HEK293 (cell line): Measurements from ENCODE around the gene WWOX.

Experiments
- CTCF ChIA-PET: fragments of 350-600 bp; formaldehyde crosslinking; extraction: SDS; loops from one replicate; lab custom pipeline; 2021; ENCODE audit warnings: antibody characterized with exemption; lab: Yijun Ruan, JAX
- POLR2A ChIA-PET: fragments of 300-600 bp; formaldehyde crosslinking; extraction: SDS; loops from one replicate; lab custom pipeline; 2020; ENCODE audit warnings: antibody characterized with exemption, inconsistent platforms; lab: Yijun Ruan, JAX
- H3K27ac ChIP-seq: fragments of 200-500 bp; sonication (Bioruptor generic); 2 replicates; pipeline ENCODE4 v1.5.1; 2014; ENCODE audit warnings: low read depth, low read length, control low read depth, inconsistent platforms; ENCODE audit errors: extremely low read depth
- H3K36me3 ChIP-seq, 2 experiments: fragments of 200-500 bp in 1 of 2; sonication (Bioruptor generic) in 1 of 2; 1 replicate in 1 of 2; 2 replicates in 1 of 2; pipeline ENCODE4 v1.5.1; 2014 to 2017; ENCODE audit warnings: inconsistent platforms in 2 of 2, low read length in 2 of 2; ENCODE audit not compliant: control insufficient read depth in 2 of 2, insufficient read depth in 1 of 2
- H3K4me1 ChIP-seq: fragments of 200-500 bp; sonication (Bioruptor generic); 2 replicates; pipeline ENCODE4 v1.5.1; 2014; ENCODE audit warnings: mild to moderate bottlenecking, low read length, inconsistent platforms; ENCODE audit not compliant: control insufficient read depth, insufficient read depth
- H3K4me3 ChIP-seq: 2 replicates; pipeline ENCODE4 v1.5.1; 2011; ENCODE audit warnings: low read depth, mild to moderate bottlenecking, control low read depth, low read length, moderate library complexity
- H3K9me3 ChIP-seq: fragments of 200-500 bp; sonication (Bioruptor generic); 2 replicates; pipeline ENCODE4 v1.5.1; 2014; ENCODE audit warnings: low read depth, low read length, inconsistent platforms; ENCODE audit not compliant: control insufficient read depth, insufficient read depth
- BCL11A ChIP-seq: fragments of 450-650 bp; formaldehyde crosslinking; IDR thresholded peaks from 2 replicates; pipeline ENCODE4 v1.5.1; 2016; ENCODE audit warnings: low read depth, missing biosample characterization, missing genetic modification characterization
- KLF16 ChIP-seq: fragments of 450-650 bp; formaldehyde crosslinking; IDR thresholded peaks from 2 replicates; pipeline ENCODE4 v1.5.1; 2017; ENCODE audit warnings: missing biosample characterization, missing genetic modification characterization
- PATZ1 ChIP-seq: fragments of 450-650 bp; formaldehyde crosslinking; IDR thresholded peaks from 2 replicates; pipeline ENCODE4 v1.5.1; 2016; ENCODE audit warnings: missing biosample characterization, missing genetic modification characterization
- PRDM1 ChIP-seq: fragments of 450-650 bp; formaldehyde crosslinking; IDR thresholded peaks from 2 replicates; pipeline ENCODE4; 2016; ENCODE audit warnings: missing biosample characterization, missing genetic modification characterization
- WT1 ChIP-seq: fragments of 450-650 bp; formaldehyde crosslinking; IDR thresholded peaks from 2 replicates; pipeline ENCODE4 v1.5.1; 2016; ENCODE audit warnings: missing biosample characterization, missing genetic modification characterization
- ZBTB1 ChIP-seq: fragments of 450-650 bp; formaldehyde crosslinking; IDR thresholded peaks from 2 replicates; pipeline ENCODE4 v1.5.1; 2016; ENCODE audit warnings: missing biosample characterization, missing genetic modification characterization
- ZBTB11 ChIP-seq: fragments of 450-650 bp; formaldehyde crosslinking; conservative IDR thresholded peaks from 2 replicates; pipeline ENCODE4 v1.5.1; 2016; ENCODE audit warnings: low read depth, missing biosample characterization, missing genetic modification characterization
- ZBTB49 ChIP-seq: fragments of 450-650 bp; formaldehyde crosslinking; IDR thresholded peaks from 2 replicates; pipeline ENCODE4 v1.5.1; 2016; ENCODE audit warnings: missing biosample characterization, missing genetic modification characterization, low read depth
- ZNF174 ChIP-seq: fragments of 450-650 bp; formaldehyde crosslinking; IDR thresholded peaks from 2 replicates; pipeline ENCODE4 v1.5.0; 2017; ENCODE audit warnings: missing biosample characterization, mild to moderate bottlenecking, missing genetic modification characterization
- ZNF221 ChIP-seq: fragments of 450-650 bp; formaldehyde crosslinking; IDR thresholded peaks from 2 replicates; pipeline ENCODE4 v1.5.1; 2017; ENCODE audit warnings: missing biosample characterization, missing genetic modification characterization, borderline replicate concordance
- ZNF274 ChIP-seq, 2 experiments: fragments of 200-500 bp in 1 of 2; fragments of 450-650 bp in 1 of 2; sonication (Bioruptor generic) in 1 of 2; formaldehyde crosslinking in 1 of 2; IDR thresholded peaks; 2 replicates each; pipeline versions ENCODE4 v1.5.1 to v1.6.1; 2014 to 2016; ENCODE audit warnings: borderline replicate concordance in 1 of 2, inconsistent platforms in 1 of 2, low read length in 1 of 2, missing biosample characterization in 1 of 2, missing genetic modification characterization in 1 of 2
- ZNF416 ChIP-seq: fragments of 450-650 bp; formaldehyde crosslinking; IDR thresholded peaks from 2 replicates; pipeline ENCODE4 v1.5.1; 2016; ENCODE audit warnings: missing biosample characterization, missing genetic modification characterization
- ZNF626 ChIP-seq: fragments of 450-650 bp; sonication (Bioruptor Pico); formaldehyde crosslinking; IDR thresholded peaks from 2 replicates; pipeline ENCODE4 v1.5.1; 2018; ENCODE audit warnings: missing biosample characterization, missing genetic modification characterization, inconsistent platforms

Gene WWOX

GRCh38 chr16:78556421-78556820 is 457.0 kb downstream of the WWOX start (continued):
- TF ChIP-seq ZBTB11 (tag by site-specific recombination), result no peak
- TF ChIP-seq ZNF626 (tag by site-specific recombination), result no peak
- TF ChIP-seq WT1 (tag by site-specific recombination), result no peak
- no peak for TF ChIP-seq ZNF416 (tag by site-specific recombination)
- TF ChIP-seq PATZ1 (tag by site-specific recombination), result no peak
- no peak for TF ChIP-seq PRDM1 (tag by site-specific recombination)
- no peak for TF ChIP-seq ZNF274 (IDR thresholded peaks at IDR 0.05; ENCODE audit: low read length)
- no peak for TF ChIP-seq ZNF274 (tag by site-specific recombination; IDR thresholded peaks at IDR 0.05; ENCODE audit: borderline replicate concordance)

GRCh38 chr16:78560997-78561396 is 461.5 kb downstream of the WWOX start:
- Histone ChIP-seq H3K9me3 (no peaks in the 10 kb centered on the region), H3K4me1 (no peaks in the 10 kb centered on the region), H3K27ac (no peak overlapping the region), H3K36me3 (no peaks in the 10 kb centered on the region), H3K4me3 (no peak overlapping the region)
- ChIA-PET POLR2A (no interaction called here), CTCF (no interaction called here)
- TF ChIP-seq BCL11A (tag by site-specific recombination) (no peak), ZBTB1 (tag by site-specific recombination) (no peak), ZBTB49 (no peak), KLF16 (tag by site-specific recombination) (no peak), ZNF174 (tag by site-specific recombination) (no peak)

GRCh38 chr16:78562111-78562510 is 462.7 kb downstream of the WWOX start:
- POLR2A ChIA-PET, result no interaction called here
- CTCF ChIA-PET, result interaction anchor here (1.0 kb wide), 1 partner anchor 121 kb away, joined by 3 read pairs; no protein-coding TSS in a partner anchor
- no peaks in the 10 kb centered on the region for H3K4me1 ChIP-seq

More at GRCh38 chr16:78562111-78562510, 462.7 kb downstream of the WWOX start:
- no peak for TF ChIP-seq ZNF221 (tag by site-specific recombination)
- TF ChIP-seq, all 188 proteins: peak for 0
- Histone ChIP-seq H3K27ac (no peak overlapping the region), H3K36me3 (no peaks in the 10 kb centered on the region), H3K4me3 (no peak overlapping the region), H3K9me3 (no peaks in the 10 kb centered on the region)
